Muscle of arm (tissue), 14 donors: ENCODE measurements around the gene SFMBT2. TPM values are rescaled to one million over a fixed set of nuclear protein-coding genes. Genes with fewer than 3 reads are reported as not detected.

Source experiments
- DNase-seq: peaks from one replicate; pipeline ENCODE4 v3.0.0-alpha.2; 2013
- long read RNA-seq, 11 donors: transcript quantifications; one replicate each; lab custom pipeline, GENCODE V29; 2026
- polyA plus RNA-seq, 12 donors: library from polyadenylated mRNA; unstranded; fragments of 120-200 nt; gene quantifications; one replicate each; pipeline ENCODE4 v1.2.1, GENCODE V29; 2013; ENCODE audit not compliant: insufficient read length in 12 of 12

The SFMBT2 gene
- polyA plus RNA-seq = 10 to 100 TPM in 1 of 12 donors, 1 to 10 TPM in 10, not detected in 1; 5.4 to 11.1 (median 7.9) TPM
- long read RNA-seq, donor 1 = 0 reads
- long read RNA-seq, donor 2 = 0 reads
- long read RNA-seq, donor 3 = 0 reads
- long read RNA-seq, donor 4 = 0 reads
- long read RNA-seq, donor 5 = 0 reads
- long read RNA-seq, donor 6 = 0 reads
- long read RNA-seq, donor 7 = 0 reads
- long read RNA-seq, donor 8 = 0 reads
- long read RNA-seq, donor 9 = 0 reads
- long read RNA-seq, donor 10 = 0 reads
- long read RNA-seq, donor 11 = 0 reads

DNA sequence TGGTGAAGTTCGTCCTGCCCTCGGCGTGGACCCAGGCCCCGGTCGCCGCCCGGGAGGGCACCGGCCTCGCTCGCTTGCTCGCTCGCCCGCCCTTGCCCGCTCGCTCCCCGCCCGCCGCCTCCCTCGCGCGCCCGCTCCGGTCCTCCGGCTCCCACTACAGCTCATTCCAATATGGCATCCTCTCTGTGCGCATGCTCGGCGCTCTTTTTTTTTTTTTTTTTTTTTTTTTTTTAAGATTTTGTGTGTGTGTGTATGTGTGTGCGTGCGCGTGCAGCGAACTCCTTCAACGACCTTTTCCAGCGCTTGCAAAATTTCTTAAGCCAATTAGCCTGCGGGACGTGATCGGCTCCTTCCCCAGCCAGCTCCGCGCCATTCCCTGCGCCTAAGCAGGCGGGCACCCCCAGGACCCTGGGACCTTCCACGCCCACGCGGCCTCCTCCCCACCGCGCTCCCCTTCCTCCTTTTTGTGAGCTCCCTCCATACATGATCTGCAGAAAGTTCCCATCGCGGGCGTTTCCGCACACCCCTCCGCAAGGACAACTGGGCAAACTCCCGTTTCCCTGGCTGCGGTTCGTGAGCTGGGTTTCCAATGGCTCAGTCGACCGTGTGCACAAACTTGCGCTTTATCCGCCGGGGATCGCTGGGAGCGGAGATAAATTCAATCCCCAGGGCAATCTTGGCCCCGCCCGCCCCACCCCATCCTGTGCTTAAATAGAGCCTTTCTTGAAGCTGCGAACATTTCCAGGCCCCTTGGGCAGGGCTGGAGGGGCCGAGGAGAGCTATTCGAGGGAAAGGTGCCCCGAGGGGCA lies at the start of gene SFMBT2:
SFMBT2 (minus strand) TSS at position 173 of the 809 bp plus-strand sequence. CDS start 29,136 bp downstream, outside the sequence.
- DNase-seq = peak; percentile 82

DNA sequence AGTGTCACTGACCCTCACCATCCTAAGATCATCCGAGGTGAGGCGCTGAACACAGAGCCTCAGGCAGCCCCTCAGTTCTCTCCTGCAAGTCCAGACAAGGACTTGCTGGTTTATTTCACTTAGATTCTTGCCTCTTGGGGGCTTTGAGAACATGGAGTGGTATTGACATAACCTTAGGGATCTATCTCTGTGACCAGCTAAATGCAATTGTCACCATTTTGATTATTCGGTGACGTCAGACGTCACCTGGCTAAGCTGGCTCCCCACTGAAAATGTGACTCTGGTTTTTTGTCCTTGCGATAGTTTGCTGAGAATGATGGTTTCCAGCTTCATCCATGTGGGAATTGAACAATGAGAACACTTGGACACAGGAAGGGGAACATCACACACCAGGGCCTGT lies 49.2 kb upstream of the SFMBT2 start:
- DNase-seq = no peak

DNA sequence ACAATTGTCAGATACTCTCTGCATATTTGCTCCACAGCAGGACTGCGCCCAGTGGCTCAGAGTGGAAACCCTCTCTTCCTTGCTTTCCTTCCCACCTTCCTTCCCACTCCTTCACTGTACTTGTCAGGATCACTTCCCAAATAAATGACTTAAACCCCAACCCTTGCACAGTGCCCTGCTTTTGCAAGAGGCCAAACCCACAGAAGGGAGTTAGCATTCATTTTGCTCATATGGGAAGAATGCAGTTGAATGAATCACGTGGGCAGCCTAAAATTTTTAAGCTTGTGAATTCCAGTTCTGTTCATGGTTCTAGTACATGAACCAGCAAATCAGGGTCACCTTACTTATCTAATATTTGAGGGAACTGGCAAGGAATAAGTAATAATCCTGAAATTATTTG lies 47.7 kb upstream of the SFMBT2 start:
- no peak for DNase-seq

DNA sequence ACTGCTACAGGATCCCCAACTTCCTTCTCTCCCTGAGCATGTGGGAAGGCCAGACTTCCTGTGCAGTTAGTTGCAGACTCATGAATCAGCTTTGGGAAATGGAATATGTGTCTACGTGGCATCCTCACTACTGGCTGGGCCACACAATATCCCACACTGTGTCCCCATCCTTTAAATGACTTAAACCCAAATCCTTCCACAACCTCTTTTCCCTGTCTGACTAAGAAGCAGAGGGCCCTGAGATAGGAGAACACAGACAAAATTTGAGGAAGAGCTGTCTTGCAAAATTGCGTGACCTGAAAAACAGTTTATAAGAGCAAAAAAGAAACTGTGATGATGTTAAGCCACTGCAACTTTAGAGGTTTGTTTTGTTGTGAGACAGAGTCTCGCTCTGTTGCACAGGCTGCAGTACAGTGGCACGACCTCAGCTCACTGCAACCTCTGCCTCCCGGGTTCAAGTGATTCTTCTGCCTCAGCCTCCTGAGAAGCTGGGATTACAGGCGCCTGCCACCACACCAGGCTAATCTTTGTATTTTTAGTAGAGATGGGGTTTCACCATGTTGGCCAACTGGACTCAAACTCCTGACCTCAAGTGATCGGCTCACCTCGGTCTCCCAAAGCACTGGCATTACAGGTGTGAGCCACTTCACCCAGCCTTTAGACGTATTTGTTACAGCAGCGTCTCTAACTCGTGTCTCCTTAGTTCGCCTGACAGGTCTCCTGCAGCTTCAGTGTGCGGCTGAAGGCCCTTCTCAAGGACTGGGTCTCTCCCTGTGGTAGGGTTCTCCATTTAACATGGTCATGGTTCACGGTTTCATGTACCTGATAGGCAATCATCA lies 46.9 kb upstream of the SFMBT2 start:
- no peak for DNase-seq

GRCh38 chr10:7449063-7449695 lies 38.3 kb upstream of the SFMBT2 start:
- no peak for DNase-seq

- no peak for DNase-seq
Observed at GRCh38 chr10:7445474-7446185, 34.8 kb upstream of the SFMBT2 start.

GRCh38 chr10:7444551-7445121 lies 33.8 kb upstream of the SFMBT2 start:
- DNase-seq = no peak

GRCh38 chr10:7443036-7443435 lies 32.2 kb upstream of the SFMBT2 start:
- DNase-seq = no peak

DNA sequence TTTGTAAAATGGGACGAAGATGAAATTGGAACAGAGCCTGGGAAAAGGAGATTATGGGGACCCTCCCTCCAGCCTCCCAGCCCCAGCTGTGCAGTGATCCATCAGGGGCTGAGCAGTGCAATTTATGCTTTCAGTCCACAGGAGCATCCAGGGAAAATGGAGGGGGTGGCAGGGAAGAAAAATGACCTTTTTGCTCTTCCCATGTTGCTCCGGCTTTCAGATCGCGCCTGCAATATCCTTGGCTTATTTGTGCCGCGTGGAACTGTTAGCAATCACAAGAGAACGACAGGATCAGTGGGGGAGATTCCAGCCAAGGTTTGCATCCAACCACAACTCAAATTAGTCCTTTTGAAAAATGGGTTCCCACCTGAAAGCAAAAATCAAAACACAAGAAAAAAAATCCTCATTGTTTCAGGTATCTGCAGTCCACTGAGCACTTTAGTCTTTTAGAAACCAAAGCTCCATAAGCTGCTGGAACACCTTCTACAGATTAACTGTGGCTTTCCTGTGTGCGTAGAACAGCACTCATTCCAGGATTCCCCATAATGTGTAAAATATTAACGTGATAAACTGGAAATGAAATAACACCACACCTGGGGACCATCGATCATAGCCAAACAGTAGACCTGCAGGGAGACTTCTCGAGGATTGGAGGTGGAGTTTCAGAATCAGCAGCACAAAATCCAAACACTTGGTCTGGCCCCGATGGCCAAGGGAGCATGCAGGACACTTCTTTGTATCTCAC lies 30.7 kb upstream of the SFMBT2 start:
- DNase-seq = no peak

- no peak for DNase-seq
Observed at GRCh38 chr10:7439696-7440095, 28.9 kb upstream of the SFMBT2 start.

- no peak for DNase-seq
Observed at GRCh38 chr10:7438196-7438986, 27.6 kb upstream of the SFMBT2 start.

DNA sequence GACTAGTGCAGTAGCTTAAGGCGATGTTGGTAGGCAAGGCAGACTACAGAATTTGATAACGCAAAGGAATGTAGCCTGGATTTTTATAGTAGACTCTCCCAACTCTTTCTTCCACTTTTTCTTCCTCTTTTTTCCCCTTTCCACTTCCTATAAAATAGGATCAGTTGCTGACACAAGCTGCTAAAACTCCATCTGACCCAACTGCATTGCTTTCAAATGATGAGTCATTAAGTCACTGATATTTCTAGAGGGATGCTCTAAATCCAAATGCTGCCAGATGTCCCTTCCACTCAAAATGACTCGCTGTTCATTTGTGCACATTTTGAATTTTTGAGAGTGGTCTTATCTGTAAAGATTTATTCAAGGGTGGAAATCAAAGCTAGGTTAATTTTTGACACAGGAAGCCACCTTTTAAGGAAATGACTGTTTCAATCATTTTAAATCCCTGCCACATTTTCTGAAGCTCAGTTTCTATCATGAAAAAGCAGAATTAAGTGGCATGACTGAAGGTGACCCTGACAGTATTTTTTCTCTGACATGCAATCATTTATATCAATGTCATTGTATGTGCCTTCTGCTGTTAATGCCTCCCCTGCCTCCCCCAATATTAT lies 25.8 kb upstream of the SFMBT2 start:
- no peak for DNase-seq

DNA sequence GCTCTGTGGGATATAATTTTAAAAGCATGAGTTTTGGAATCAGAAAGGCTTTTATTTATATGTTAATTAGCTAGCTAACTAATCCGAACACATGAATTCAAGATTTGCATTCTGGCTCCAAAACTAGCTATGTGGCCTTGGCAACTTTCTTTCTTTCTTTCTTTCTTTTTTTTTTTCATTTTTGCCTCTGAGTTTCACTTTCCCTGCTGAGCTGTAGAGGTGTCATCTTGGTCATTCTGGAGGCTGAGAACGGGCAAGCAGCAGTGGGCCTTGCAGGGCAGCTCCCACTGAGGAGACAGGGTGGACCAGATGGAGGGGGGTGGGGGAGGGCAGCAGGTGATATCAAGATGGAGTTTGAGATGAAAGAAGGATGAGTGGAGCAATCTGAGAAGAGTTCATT lies 24.8 kb upstream of the SFMBT2 start:
- no peak for DNase-seq

GRCh38 chr10:7434378-7434777 lies 23.5 kb upstream of the SFMBT2 start:
- DNase-seq = no peak

DNA sequence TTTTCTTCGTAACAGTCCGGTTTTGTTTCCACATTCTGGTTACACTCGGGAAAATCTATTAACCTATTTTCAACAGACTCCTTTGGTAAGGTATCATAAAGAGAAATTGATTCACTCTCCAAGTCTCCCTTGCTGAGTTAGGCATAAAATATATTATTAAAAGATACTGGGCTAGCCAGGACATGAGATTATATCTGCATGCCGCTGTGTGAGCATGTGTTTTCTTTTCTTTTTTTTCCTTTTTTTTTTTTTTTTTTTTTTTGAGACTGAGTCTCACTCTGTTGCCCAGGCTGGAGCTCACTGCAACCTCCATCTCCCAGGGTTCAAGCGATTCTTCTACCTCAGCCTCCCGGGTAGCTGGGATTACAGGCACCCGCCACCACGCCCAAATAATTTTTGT lies 23.0 kb upstream of the SFMBT2 start:
- no peak for DNase-seq

GRCh38 chr10:7432884-7433726 lies 22.3 kb upstream of the SFMBT2 start:
- no peak for DNase-seq

- no peak for DNase-seq
Observed at GRCh38 chr10:7428673-7429350, 18.0 kb upstream of the SFMBT2 start.
